CD4-positive, alpha-beta T cell treated with Interleukin-21 for 1 hour (primary cell): ENCODE measurements around the gene CIB4.

Experiments
- DNase-seq: peaks from one replicate; pipeline ENCODE4 v3.0.0-alpha.2; 2020

The CIB4 gene

DNA sequence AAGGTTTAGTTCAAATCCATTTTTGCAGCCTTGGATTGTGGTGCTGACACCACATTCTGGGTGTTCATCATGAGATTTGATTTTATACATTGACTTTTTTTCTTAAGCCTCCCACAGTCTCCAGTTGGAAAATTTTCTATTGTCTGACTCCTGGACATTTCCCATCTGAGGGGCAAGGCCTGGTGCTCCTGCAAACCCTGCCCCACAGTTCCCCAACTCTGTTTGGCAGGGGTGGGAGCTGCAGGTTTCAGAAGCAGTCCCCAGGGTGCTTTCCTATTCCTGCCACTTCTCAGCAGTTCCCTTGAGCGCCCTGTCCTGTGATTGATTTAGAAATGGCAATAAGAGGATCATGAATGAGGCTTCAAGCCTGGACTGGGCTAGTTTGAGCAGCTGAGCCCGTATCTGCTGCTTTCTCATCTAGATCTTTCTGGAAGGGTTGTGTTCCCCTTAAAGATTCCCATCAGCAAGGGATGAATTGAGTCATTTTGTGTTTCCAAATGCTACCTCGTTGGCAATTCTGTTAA is 77.0 kb downstream of the CIB4 start:
- DNase-seq = no peak

DNA sequence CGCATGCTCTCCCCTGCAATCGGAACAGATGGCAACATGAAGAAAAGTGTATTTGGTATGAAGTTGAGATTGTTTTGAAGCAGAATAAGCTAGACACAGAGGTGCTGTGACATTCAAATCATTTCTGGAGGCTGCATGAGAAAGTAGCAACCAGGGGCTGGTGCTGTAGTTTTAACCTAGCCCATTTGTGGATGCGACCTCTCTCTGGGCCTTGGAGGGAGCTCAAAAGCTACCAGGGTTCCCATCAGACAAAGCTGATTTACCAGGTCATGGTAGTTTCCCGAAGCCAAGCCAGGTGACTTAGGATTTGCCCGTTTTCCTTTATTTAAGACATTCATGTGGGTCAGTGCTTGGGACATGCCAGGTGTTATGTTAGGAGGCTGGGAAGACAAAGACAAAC is 77.5 kb downstream of the CIB4 start:
- no peak for DNase-seq

DNA sequence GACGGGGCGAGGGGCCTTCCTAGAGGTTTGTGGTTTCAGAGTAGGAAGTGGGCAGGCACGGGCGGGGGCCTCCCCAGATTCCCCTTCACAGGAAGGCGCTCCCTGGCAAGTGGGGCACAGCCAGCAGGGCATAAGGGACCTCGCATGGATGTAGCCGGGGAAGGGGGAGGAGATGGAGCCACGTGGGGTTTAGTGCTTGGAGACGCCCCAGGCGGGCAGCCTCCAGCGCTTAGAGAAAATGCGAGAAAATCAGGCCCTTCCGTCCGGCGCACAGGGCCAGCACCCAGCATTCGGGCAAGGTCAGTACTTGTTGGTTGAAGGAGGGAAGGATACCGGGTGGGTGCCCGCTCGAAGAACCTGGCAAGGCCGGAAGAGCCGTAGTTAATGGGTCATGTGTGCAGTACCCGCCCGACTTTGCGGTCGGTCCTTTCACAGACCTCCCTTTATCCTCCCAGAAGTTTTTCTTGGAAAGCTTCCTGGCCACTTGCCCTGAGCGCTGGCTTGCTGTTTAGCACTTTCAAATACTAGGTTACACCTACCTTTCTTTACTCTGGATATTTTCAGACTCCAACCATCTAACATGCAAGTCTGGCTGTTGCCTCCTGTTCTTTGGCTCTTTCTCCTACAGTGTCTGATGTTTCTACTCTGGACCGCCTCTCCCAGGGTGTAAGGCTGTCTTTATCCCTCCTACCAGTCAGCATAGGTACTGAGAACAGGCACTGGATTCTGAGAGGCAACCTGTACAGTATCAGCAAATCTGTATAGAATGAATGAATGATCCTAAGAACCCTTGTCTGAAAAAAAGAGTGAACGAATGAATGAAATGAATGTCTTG is 78.1 kb downstream of the CIB4 start:
- DNase-seq = no peak

DNA sequence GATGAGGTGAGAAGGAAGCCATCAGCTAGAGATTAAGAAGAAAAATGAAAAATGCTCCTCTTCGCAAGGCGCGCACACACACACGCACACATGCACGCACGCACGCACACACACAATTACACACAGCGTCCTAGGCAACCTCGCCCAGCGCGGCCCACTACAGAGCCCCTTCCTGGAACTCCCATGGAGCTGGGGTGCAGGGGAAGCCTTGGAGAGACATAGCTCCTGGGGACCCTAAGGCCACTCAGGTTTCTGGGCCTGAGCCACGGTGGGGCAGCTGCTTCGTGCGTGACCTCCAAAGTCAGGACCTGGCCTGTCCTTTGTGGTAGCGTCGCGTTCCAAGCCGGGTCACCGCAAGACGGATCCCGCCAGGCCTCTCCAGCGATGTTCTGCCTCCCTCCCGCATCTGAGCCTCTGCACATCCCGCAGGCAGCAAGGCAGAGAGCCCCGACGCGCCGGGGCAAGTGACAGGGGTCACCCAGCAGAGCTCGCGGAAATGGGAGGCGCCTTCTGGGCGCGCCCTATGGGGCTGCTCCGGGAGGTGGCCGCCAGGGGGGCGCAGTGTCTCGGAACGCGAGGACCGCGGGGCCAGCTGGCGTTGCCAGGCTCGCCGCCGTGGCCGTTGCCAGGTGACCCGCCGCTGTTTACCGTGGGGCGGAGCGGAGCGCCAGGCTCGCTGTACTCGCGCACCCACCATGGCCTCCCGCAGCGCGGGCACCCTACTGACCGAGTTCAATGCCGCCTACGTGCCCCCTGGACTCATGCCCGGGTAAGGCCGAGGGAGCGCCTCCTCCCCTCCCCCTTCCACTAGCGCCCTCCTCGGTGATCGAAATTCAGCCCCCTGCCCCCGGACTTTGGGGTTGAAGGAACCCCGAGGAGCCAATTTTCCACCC is 79.0 kb downstream of the CIB4 start:
- DNase-seq = peak; percentile 6

DNA sequence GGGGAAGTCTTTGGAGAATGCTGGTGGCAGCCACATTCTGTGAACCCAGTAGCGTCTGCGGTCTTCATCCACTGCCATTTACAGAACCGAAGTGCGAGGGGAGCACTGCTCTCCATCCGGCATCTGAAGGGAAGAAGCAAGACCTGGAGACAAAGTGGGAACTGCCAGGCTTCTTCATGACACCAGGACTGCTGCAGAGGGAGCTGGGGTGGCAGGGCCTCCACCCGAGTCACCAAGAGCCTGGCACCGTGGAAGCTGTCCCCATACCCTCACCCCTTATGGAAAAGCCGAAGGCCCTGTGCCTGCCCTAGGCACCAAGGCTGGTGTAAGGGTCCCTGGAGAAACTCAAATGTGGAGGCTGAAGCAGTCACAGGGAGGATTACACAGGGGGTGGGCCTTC is 79.8 kb downstream of the CIB4 start:
- no peak for DNase-seq

DNA sequence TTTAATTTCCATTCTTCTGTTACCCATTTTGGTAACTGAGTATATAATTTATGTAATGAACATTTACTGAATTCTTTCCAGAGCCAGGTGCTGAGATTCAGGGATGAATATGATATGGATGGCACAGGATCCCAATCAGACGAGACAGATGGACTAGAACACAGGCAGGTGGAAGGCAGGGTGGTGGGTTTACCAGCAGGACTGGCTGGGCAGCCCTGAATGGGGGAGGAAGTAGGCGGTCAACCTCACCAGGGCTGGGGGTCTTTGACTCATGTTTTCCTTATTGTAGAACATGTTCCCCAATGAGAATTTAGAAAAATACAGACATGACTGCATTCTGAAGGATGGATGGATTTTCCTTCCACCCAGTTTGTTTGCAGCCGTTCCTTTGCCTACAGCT is 80.3 kb downstream of the CIB4 start:
- DNase-seq = no peak

DNA sequence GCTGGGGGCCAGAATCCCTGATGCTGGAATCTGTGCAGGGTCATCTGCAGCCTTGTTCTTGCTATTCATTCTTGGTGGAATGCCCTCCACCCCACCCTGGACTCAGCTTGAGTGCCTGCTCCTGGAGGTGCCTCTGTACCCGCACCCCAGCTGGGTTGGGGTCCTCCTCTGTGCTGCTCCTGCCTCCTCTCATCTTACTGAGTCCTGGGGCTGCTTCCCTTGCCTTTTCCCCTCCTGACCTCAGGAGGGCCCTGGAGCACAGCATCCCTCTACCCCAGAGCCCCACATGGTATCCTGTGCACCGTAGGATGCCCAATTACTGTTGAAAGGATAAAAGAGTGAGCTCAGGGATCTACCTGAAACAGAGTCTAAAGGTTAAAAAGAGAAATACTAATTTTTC is 81.6 kb downstream of the CIB4 start:
- no peak for DNase-seq

DNA sequence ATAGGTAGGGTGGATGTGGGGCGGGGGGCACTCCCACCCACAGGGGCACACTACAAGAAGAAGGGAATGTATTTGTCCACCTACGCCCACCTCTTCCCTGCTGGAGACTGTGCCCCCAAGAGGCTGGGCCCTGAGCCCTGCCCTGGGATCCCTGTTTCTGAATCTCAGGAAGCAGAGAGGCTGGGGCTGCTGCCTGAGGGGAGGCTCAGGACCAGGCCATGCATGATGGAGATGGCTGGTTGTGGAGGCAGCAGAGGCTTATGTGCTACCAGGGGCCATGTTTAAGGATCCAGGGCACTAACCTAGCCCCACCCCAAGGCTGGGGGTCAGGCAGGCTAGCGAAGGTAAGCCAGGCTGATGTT is 82.1 kb downstream of the CIB4 start:
- DNase-seq = no peak

DNA sequence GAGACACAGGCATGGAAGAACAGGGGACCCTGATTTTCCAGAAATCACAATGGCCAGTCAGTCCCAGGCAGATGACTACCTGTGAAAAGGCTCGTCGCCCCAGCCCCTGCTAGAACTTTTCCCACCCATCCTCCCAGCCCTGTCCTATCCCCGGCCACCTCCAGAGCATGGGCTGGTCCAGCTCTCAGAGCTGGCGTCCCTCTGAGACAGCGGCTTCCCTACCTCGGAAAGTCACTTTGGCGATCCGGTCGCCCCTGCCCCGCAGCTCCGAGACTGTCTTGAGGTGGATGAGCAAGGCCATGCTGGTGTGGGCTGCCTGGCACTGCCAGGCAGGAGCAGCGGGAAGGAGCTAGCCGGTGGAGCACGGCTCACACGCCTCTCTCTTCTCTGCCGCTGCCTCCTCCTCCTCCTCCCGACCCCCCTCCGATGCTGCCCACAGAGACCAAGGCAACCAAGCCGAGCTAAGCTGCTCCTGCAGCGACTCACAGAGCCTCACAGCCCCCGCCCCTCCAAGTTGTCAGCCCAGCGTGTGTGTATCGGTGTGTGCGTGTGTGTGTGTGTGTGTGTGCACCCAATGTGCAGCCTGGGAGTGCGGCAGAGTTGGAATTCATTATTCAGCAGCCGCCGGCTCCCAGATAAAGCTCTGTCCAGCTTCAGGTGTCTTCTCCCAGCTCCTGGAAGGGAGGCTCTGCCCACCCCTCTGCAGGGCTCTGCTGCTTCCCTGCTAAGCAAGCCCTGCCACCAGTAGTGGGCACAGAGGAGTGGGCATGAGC is 82.7 kb downstream of the CIB4 start:
- DNase-seq = no peak

DNA sequence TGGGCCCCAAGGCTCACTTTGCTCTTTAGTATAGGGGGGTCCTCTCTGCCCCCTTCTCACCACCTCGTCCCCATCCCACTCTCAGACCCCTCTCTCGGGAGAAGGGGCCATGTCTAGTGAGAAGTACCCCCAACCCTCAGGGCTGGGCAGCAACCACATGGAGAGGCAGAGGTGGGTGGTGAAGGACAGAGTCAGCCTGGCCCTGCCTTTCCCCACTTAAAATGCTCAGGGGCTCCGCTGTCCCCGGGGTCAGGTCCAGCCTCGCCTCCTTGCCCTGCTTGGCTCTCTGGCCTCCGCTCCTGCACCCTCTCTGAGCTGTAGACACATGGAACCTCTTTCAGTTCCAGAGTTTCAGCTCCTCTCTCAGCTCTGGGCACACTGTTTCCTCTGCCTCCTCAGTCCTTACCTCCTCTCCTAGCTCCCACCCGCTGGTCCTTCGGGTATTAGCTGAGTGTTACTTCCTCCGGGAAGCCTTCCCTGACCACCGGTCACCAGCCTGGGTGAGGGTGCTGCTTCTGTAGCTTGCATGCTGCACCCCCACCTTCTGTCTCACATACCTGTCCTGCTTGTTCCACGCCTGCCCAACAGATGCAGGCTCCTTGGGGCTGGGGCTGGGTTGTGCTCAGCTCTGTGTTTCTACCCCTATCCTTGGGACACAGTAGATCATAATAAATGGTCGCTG is 83.8 kb downstream of the CIB4 start:
- DNase-seq = no peak

DNA sequence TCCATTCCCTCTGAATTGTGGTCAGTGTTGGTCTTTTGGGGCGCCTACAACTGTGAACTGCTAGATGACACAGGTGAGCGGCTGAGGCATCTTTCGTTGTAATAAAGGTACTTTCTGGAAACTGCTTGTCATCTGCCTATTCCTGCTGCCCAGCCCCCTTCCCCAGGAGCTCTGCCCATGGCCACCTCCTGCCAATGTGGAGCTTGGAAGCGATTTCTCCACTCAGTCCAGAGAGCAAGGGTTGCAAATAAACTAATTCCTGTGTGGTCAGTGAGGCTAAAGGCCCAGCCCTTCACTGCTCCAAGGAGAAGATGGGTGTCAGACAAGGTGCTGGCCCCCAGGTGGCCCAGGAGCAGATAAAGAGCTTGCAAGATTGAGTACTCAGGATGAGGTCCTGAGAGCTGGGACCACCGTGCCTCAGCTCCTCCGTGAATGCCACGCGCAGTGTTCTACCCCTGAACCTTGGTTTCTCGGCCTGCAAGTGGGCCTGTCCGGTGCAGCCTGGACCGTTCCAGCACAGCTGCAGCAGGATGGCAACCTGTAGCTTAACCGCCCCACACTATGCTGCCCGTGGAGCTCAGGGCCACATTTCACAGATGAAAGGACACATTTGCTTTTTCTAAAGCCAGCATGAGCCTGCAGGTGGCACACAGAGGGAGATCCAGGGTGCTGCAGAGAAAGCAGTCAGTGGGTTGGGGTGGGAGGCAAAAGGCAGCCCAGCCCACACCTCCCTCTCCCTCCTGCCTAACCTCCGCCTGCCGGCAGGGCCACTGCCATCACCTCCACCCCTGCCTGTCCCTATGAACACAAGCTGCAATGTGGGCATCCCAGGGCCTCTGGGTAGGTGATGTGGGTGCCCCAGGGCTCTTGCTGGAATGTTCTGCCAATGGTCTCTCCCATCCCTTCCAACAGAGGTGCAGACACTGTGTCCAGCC is 84.6 kb downstream of the CIB4 start:
- no peak for DNase-seq

DNA sequence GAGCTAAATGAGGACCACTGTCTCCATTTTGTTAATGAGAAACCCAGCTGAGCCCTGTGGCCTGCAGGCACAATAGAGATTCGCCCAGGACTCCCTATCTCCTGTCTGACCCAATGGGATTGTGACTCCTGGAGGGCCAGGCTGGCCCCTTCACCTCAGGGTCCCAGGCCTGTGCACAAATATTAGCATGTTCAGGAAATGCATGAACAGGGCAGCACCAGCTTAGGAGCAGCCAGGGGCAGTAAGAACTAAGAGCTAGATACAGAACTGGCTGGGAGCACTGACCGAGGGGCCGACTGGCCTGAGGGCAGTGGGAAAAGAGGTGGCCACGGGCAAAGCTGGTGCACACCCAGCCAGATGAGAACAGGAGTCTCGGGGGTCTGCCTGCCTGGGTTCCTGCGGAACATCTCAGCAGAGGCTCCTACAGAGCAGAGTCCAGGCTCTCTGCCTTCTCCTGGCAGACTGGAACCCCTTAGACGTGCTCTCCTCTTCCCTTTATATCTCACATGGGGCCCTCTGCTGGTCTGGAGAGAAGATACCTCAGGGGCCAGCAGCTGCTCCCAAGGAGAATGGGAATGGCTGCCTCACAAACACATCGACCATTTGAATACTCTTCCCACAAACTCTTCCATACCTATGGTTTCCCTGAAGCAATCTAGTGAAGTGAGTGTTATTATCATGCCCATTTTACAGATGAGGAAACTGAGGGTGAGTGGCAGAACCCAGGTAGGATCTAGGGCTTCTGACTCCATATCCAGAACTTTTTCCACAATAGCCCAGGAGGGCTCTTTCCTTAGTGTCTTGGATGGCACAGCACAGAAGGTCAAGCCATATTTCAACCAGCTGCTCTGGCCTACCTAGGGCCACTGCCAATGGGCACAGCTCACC is 85.7 kb downstream of the CIB4 start:
- no peak for DNase-seq

DNA sequence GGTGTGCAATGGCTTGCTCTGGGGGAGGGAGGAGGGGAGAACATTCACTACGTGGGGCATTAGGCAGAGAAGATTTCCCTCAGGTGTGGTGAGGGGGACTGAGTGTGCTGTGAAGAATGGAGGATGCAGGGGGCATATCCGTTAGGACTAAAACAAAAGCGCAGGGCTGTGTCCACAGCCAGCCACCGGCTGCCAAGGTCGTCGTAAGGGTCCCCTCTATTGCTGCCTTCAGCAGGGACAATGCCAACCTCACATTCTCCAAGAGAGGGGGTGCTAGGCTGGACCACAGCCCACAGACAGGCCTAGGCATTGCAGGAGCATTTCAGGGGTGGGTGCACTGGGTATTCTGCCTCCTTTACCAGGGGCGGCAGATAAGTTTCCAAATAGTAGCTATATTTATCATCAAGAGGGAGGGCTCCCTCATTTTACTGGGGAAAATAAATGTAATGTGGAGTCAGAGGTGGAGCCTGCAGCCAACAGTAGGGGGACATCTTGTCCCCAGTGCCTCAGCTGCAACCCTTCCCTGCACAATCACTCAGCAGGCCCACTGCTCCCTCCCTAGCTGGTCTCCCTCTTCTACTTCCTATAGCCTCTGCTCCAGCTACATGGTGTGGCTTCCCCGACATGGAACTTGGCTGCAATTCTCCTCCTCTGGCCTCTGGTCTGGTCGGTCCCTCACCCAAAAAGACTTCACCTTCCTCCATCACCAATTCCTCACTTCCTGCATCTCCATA is 88.4 kb downstream of the CIB4 start:
- DNase-seq = no peak

DNA sequence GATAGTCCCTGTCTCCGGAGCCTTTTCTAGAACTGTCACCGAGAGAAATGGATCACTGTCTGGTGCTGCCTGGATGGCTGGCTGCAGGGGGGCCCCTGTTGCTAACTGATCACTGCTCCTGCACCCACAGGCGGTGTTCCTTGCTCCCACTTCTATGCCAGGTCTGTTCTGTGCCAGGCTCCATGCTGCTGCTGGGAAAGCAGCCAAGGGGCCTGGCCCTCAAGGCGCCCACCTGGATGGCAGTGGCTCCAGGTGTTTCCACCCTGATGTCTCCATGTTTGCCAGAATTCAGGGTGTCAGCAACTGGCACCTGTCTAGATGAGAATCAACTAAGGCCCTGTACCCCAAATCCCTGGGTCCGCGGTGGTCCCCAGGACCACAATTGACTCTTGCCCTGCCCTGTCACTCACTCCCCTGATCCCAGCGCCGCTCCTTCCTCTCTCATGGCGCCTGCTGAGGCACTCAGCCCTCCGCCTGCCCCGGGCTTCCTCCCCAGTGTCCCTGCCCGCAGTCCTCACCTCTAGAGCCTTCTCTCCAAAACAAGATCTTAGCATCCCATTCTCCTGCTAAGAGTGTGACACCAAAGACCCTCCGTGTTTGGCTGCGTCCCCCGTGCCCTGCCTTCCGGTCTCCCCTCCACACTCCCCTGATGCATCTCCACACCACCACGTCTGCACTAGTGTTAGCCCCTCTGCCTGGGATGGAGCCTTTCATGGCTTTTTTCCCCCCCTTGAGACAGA is 90.7 kb downstream of the CIB4 start:
- DNase-seq = no peak

DNA sequence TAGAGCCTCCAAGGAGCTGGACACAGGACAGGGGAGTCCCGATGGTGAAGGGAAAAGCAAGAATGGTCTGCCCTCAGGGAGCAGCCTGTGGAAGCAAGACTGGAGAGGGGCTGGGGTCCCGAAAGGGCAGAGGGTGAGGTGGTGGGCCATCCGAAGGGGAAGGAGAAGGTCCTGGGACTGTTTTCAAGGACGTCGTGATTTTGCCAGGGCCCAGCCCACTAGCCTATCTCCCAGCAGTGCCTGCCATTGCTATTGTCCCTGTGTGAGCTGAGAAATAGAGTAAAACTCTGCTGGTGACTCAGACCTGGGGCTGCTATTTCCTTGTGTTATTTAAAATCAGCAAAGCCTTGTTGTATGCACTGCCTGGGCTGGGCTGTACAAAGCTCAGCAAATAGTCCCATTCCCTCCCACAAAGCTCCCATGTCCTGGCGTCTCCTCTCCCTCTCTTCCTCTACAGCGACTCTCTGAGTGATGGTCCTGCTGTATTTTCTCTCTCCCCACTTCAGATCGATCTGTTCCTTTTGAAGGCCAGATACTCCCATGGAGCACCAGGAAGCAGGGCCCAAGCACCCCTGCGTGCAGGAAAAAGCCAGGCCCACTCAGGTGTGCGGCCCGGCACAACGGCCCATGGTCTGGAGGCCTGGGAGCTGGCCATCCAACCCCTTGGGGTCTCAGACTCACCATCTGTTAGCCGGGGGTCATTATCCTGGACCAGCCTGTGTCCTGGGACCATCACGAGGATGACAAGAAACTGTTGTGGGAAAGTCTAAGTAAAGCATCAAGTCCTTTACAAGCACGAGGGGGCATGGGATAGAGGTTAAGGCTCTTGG is 98.3 kb downstream of the CIB4 start:
- no peak for DNase-seq

DNA sequence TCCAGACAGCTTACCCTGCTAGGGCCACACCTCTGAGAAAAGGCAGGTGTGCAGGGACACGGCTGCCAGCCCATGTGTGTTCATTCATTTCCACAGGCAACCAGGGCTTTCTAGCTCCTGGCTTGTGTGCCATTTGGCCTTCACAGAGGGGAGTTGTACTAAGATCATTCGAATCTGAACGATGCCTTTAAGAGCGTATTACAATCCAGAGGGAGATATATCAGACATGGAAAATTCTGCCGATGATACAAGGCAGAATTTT is 99.0 kb downstream of the CIB4 start:
- DNase-seq = no peak

DNA sequence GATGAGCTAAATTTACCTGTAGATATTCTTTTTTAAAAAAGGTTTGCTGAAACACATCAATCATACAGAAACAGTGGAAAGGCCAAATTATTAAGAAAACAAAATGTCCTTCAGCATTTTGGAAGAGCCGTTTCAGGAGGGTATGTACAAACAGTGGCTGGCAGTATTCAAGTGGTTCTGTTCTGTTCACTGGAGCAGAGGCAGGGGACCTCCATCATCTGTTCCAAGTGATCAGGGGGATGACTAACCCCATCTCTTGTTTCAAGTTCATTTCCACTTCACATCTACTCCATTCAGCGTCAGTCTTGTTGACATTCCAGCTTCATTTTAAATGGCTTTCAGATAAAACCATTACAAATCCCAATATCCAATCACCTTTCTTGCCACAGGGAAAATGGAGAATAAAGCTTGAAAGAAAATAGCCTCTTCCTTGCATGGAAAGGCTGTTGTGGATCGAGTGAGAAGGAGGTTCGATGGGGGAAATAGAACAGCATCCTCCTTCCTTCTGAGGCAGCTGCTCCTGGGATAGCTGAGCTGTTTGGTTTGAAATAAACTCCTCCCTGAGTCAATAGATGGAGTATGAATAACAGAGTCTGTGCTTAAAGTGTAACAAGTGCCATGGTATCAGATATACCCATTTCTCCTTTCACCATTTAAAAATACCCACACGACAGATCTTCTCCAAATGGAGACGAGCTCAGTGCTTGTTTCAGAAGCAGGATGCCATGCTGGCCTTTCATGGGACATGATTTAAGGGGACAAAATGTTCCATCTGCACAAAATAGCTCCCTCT is 99.6 kb downstream of the CIB4 start:
- no peak for DNase-seq
